ENCODE results near the gene EML6. TPM values are rescaled to one million over a fixed set of nuclear protein-coding genes. Genes with fewer than 3 reads are reported as not detected.

EML6 gene
- total and polyA plus RNA-seq, 10 of the 15 experiments (the other 5 are each of a cell fraction or from before 2014, with no cell fraction given): 0.09 to 0.67 (median 0.21) TPM

GRCh38 chr2:54952978-54953456 lies 229.6 kb downstream of the EML6 start:
- Histone ChIP-seq H3K27me3 (replicated peaks in 1 of 2; ENCODE audit: control insufficient read depth in 2 of 2, insufficient read depth in 2 of 2, low read length in 1 of 2) (no peaks in the 10 kb centered on the region), H3K4me2 (ENCODE audit: control insufficient read depth, insufficient read depth) (no peak overlapping the region), H3K79me2 (ENCODE audit: control insufficient read depth, insufficient read depth, low read length) (no peaks in the 10 kb centered on the region), H3K27ac (ENCODE audit: control insufficient read depth, insufficient read depth) (no peak overlapping the region), H3K9ac (ENCODE audit: control insufficient read depth, insufficient read depth, low read length) (no peak overlapping the region), H2AFZ (ENCODE audit: control insufficient read depth, low read depth, low read length) (no peak overlapping the region; the same call in 1 of the 2 replicates), H4K20me1 (ENCODE audit: control insufficient read depth, insufficient read depth) (no peaks in the 10 kb centered on the region), H3K36me3 (ENCODE audit: control insufficient read depth in 2 of 2, insufficient read depth in 2 of 2, low read length in 1 of 2) (no peaks in the 10 kb centered on the region), H3K9me3 (replicated peaks; ENCODE audit: control insufficient read depth, insufficient read depth, low read length) (no peaks in the 10 kb centered on the region), H3K4me1 (ENCODE audit: control insufficient read depth, insufficient read depth, low read length) (no peaks in the 10 kb centered on the region; the same call in 1 of the 2 replicates), H3K4me3 (no peak overlapping the region)
- no peak for ATAC-seq
- in situ Hi-C loops (cut with MboI) (no loop called here), intact Hi-C loops (cut with micrococcal nuclease; ENCODE audit: unreplicated experiment) (no loop called here)
- ChIA-PET POLR2A (interaction anchor here (1.1 kb wide), 1 partner anchor 10 kb away, joined by 3 read pairs; no protein-coding TSS in a partner anchor), RAD21 (ENCODE audit: unreplicated experiment) (no interaction called here), SMC1A (ENCODE audit: uncharacterized antibody, unreplicated experiment) (interaction anchor here (0.9 kb wide), 1 partner anchor 24 kb away, joined by 3 read pairs; no protein-coding TSS in a partner anchor), CTCF (interaction anchor here (1.1 to 1.3 kb wide), 2 partner anchors 16 to 53 kb away, joined by 3 to 4 read pairs; no protein-coding TSS in a partner anchor)
- no TSS peak for BruUV-seq (replicated peaks)
- no peak for FAIRE-seq
- TF ChIP-seq BHLHE40 (IDR thresholded peaks at IDR 0.05; ENCODE audit: borderline replicate concordance in 1 of 2, low read depth in 2 of 2, low read length in 1 of 2) (peak in 1 of 2 experiments; percentile 30; a peak in 1 of 4 replicates), IRF5 (IDR thresholded peaks at IDR 0.05; ENCODE audit: borderline replicate concordance) (no peak), SRF (IDR thresholded peaks at IDR 0.05; ENCODE audit: low read depth in 2 of 2, low read length in 2 of 2) (no peak)
- WGBS (ENCODE audit: insufficient coverage, insufficient replicate concordance, low lambda C conversion rate, missing lambda C conversion rate): 43% methylated on average over 9 of the region's 9 CpGs
- no peak for DNase-seq (ENCODE audit: low read depth, low spot score)

GRCh38 chr2:54954158-54954557 lies 230.7 kb downstream of the EML6 start:
- 58% methylated on average over 8 of the region's 8 CpGs for WGBS (ENCODE audit: insufficient coverage, insufficient replicate concordance, low lambda C conversion rate, missing lambda C conversion rate)
- no peaks in the 10 kb centered on the region for H3K36me3 ChIP-seq (ENCODE audit: control insufficient read depth in 2 of 2, insufficient read depth in 2 of 2, low read length in 1 of 2)
- H4K20me1 ChIP-seq (ENCODE audit: control insufficient read depth, insufficient read depth): no peaks in the 10 kb centered on the region
- intact Hi-C loops (cut with micrococcal nuclease; ENCODE audit: unreplicated experiment) (no loop called here), in situ Hi-C loops (cut with MboI) (no loop called here)
- H3K4me1 ChIP-seq (ENCODE audit: control insufficient read depth, insufficient read depth, low read length): no peaks in the 10 kb centered on the region; the same call in 1 of the 2 replicates
- RAD21 ChIA-PET (ENCODE audit: unreplicated experiment): no interaction called here
- DNase-seq (ENCODE audit: low read depth, low spot score) (no peak), FAIRE-seq (no peak), ATAC-seq (no peak)
- SMC1A ChIA-PET (ENCODE audit: uncharacterized antibody, unreplicated experiment): interaction anchor here (1.0 to 1.1 kb wide), 3 partner anchors 18 to 46 kb away, joined by 3 read pairs; no protein-coding TSS in a partner anchor
- H3K79me2 ChIP-seq (ENCODE audit: control insufficient read depth, insufficient read depth, low read length): no peaks in the 10 kb centered on the region
- POLR2A ChIA-PET: no interaction called here
- no TSS peak for BruUV-seq (replicated peaks)
- H3K27me3 ChIP-seq (replicated peaks in 1 of 2; ENCODE audit: control insufficient read depth in 2 of 2, insufficient read depth in 2 of 2, low read length in 1 of 2): no peaks in the 10 kb centered on the region
- H3K4me2 ChIP-seq (ENCODE audit: control insufficient read depth, insufficient read depth): no peak overlapping the region
- no peaks in the 10 kb centered on the region for H3K9me3 ChIP-seq (replicated peaks; ENCODE audit: control insufficient read depth, insufficient read depth, low read length)
- CTCF ChIA-PET: no interaction called here
- H2AFZ ChIP-seq (ENCODE audit: control insufficient read depth, low read depth, low read length): no peak overlapping the region
- no peak overlapping the region for H3K9ac ChIP-seq (ENCODE audit: control insufficient read depth, insufficient read depth, low read length)
- no peak overlapping the region for H3K4me3 ChIP-seq
- no peak overlapping the region for H3K27ac ChIP-seq (ENCODE audit: control insufficient read depth, insufficient read depth)
- TF ChIP-seq HDGF (IDR thresholded peaks at IDR 0.05) (no peak), RUNX3 (IDR thresholded peaks at IDR 0.05; ENCODE audit: low read length) (no peak), ZNF592 (IDR thresholded peaks at IDR 0.05) (no peak), POLR2A (IDR thresholded peaks at IDR 0.05; ENCODE audit: low read depth, low read length) (no peak), YY1 (IDR thresholded peaks at IDR 0.05; ENCODE audit: low read depth, low read length) (no peak), POLR2AphosphoS2 (IDR thresholded peaks at IDR 0.05; ENCODE audit: low read depth, low read length) (no peak), ZNF622 (IDR thresholded peaks at IDR 0.05) (no peak), ZSCAN29 (IDR thresholded peaks at IDR 0.05) (no peak), BHLHE40 (IDR thresholded peaks at IDR 0.05; ENCODE audit: borderline replicate concordance in 1 of 2, low read depth in 2 of 2, low read length in 1 of 2) (no peak)

Data from GM12878 (cell line).